Ovary (tissue), 3 donors: ENCODE results near the gene ATRNL1.

Source experiments
- CTCF ChIP-seq, 3 donors: fragments of 450-650 bp in 2 of 3; fragments of 200-600 bp in 1 of 3; IDR thresholded peaks; one replicate each; pipeline versions ENCODE4 v1.5.1 to v1.8.0; 2016 to 2022; ENCODE audit warnings: antibody characterized with exemption in 3 of 3, mild to moderate bottlenecking in 1 of 3
- POLR2A ChIP-seq: fragments of 450-650 bp; IDR thresholded peaks from one replicate; pipeline ENCODE4 v1.6.1; 2017; ENCODE audit warnings: antibody characterized with exemption, mild to moderate bottlenecking, moderate library complexity
- donor health status: DM: no; HTN: no; CAD: no.

DNA sequence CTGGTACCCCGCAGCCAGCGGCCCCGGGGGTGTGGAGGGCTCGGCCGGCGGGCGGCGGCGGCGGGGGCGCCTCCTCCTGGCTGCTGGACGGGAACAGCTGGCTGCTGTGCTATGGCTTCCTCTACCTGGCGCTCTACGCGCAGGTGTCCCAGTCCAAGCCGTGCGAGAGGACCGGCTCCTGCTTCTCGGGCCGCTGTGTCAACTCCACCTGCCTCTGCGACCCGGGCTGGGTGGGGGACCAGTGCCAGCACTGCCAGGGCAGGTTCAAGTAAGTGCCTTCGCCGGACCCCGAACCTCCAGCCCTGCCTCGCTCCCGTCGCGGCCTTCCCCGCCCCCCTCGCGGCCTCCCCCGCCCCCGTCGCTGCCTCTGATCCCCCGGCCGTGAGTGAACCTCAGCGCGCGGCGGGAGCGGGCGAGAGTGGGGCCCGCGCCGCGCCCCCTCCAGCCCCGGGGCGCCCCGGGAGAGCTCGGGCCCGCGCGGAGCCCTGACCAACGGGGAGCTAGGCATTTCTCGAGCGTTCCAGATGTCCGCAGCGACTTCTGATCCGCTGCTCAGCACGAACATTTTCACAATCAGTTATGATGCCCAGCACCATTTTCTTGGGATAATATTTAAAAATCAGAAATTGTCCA is 727 bp downstream of the ATRNL1 start:
- no peak for TF ChIP-seq POLR2A
- no peak for TF ChIP-seq CTCF (IDR thresholded peaks at IDR 0.05)
